Keratinocyte (primary cell): ENCODE measurements around the gene ZNF554.

ENCODE experiments used
- CTCF ChIP-seq, 3 experiments: IDR thresholded peaks in 1 of 3; conservative IDR thresholded peaks in 1 of 3; optimal IDR thresholded peaks in 1 of 3; 2 replicates in 2 of 3; 3 replicates in 1 of 3; pipeline versions ENCODE3 to v1.5.1; 2011; ENCODE audit warnings: low read length in 3 of 3, mild to moderate bottlenecking in 3 of 3, moderate library complexity in 2 of 3, control low read depth in 1 of 3, inconsistent platforms in 1 of 3; ENCODE audit not compliant: insufficient read depth in 2 of 3; ENCODE audit errors: extremely low read depth in 1 of 3
- EZH2 ChIP-seq: IDR thresholded peaks from one replicate; pipeline ENCODE4 v1.6.1; 2012; ENCODE audit warnings: inconsistent platforms, mild to moderate bottlenecking, low read length, moderate library complexity

GRCh38 chr19:2798158-2798685, 21.4 kb upstream of the ZNF554 start:
- no peak for TF ChIP-seq CTCF (optimal IDR thresholded peaks at IDR 0.05 in 1 of 3, IDR thresholded peaks at IDR 0.05 in 1 of 3, conservative IDR thresholded peaks at IDR 0.05 in 1 of 3; ENCODE audit: extremely low read depth in 1 of 3, insufficient read depth in 2 of 3, low read length in 3 of 3)
- no peak for TF ChIP-seq EZH2
